GM12865 (cell line): ENCODE data around the gene NCCRP1.

ENCODE experiments used
- DNase-seq: peaks from one replicate; pipeline ENCODE4 v3.0.0; 2010; ENCODE audit warnings: low read depth
- H3K4me3 ChIP-seq: 2 replicates; pipeline ENCODE4 v1.5.1; 2011; ENCODE audit warnings: mild to moderate bottlenecking, low read depth, low read length, control low read depth
- CTCF ChIP-seq: IDR thresholded peaks from 2 replicates; pipeline ENCODE4 v1.5.1; 2011; ENCODE audit warnings: low read length, control low read depth, low read depth, inconsistent platforms; ENCODE audit not compliant: insufficient read depth; ENCODE audit errors: missing control alignments

Gene NCCRP1

GRCh38 chr19:39193803-39194202, 3.0 kb upstream of the NCCRP1 start:
- H3K4me3 ChIP-seq: no peak overlapping the region
- DNase-seq: no peak
- TF ChIP-seq CTCF: no peak

- TF ChIP-seq CTCF: no peak
- no peak overlapping the region for H3K4me3 ChIP-seq
Observed at GRCh38 chr19:39194832-39195542, 1.8 kb upstream of the NCCRP1 start.

GRCh38 chr19:39195755-39196154, 1.0 kb upstream of the NCCRP1 start:
- no peak for DNase-seq
- TF ChIP-seq CTCF: no peak
- no peak overlapping the region for H3K4me3 ChIP-seq

More at GRCh38 chr19:39194832-39195542, 1.8 kb upstream of the NCCRP1 start:
- no peak for DNase-seq

- no peak for DNase-seq
- TF ChIP-seq CTCF: no peak
- H3K4me3 ChIP-seq: no peak overlapping the region
Observed at GRCh38 chr19:39196320-39196719, 444 bp upstream of the NCCRP1 start.

- DNase-seq: no peak
- no peak overlapping the region for H3K4me3 ChIP-seq
- TF ChIP-seq CTCF: no peak
Observed at GRCh38 chr19:39197808-39198207, 1.0 kb downstream of the NCCRP1 start.

- no peak for TF ChIP-seq CTCF
- DNase-seq: no peak
- H3K4me3 ChIP-seq: no peak overlapping the region
Observed at GRCh38 chr19:39199025-39199424, 2.3 kb downstream of the NCCRP1 start.
